ENCODE results near the gene DNMT3A.
A peak's percentile ranks its signal among the peaks of the same experiment; 100 is the strongest.

DNMT3A gene

DNA sequence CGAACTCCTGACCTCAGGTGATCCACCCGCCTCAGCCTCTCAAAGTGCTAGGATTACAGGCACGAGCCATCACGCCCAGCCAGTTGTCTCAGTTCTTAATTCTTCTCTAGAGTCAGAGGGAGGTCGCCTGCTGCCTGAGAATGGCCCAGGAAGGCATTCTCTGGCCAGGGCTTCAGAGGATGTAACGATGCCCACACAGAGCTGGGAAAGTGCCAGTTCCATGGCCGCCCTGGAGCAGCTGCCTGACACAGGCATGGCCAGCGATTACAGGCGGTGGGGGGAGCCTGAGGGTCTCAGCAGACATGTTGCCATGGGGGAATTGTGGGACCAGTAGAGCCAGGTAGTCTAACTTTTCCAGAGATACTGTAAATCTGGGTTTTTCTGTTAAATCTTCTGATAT is 25.6 kb upstream of the DNMT3A start:
- DNase-seq (ENCODE audit: low read depth): no peak
- no peak for TF ChIP-seq CTCF (conservative IDR thresholded peaks at IDR 0.05; ENCODE audit: control insufficient read depth, insufficient read depth, low read depth, low read length)
- H3K4me3 ChIP-seq (ENCODE audit: control insufficient read depth, low read depth, low read length): no peak overlapping the region

DNA sequence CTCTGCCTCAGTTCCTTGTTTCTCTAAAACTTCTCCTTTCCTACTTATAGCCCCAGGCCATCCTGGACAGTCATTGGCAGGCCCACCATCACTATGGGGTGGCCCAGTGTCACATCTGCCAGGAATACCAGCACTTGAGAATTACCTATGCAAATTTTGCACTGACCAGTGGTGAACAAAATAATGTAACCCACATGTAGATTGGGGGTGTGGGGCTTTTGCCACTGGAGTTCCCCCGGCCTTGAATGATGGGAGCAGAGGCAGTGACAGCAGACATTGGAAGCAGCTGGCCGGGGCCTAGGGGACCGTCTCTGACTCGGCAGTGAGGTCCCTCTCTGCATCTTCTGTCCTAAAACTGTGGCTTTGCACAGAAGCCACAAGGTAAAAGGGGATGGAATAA is 24.9 kb upstream of the DNMT3A start:
- H3K4me3 ChIP-seq (ENCODE audit: control insufficient read depth, low read depth, low read length): no peak overlapping the region
- DNase-seq (ENCODE audit: low read depth): no peak
- TF ChIP-seq CTCF (conservative IDR thresholded peaks at IDR 0.05; ENCODE audit: control insufficient read depth, insufficient read depth, low read depth, low read length): no peak

DNA sequence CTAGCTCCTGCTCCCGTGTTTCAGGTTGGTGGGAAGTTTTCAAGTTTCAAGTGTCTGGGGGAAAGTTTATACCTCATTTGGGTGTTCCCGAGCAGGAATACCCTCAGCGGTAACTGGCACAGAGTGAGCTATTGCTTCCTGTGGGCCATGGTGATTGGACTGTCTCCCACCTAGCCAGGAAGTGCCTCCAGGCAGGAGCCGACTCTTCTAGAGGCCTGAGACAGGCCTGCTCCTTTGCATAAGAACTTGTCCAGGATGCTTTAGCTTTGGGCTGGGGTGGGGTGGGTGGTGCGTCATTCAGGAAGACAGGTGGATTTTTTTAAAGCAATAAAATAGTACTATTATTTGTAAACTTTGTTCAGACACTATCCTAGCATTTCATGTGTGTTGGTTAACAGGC is 23.5 kb upstream of the DNMT3A start:
- DNase-seq (ENCODE audit: low read depth): no peak
- TF ChIP-seq CTCF (conservative IDR thresholded peaks at IDR 0.05; ENCODE audit: control insufficient read depth, insufficient read depth, low read depth, low read length): no peak
- no peak overlapping the region for H3K4me3 ChIP-seq (ENCODE audit: control insufficient read depth, low read depth, low read length)

DNA sequence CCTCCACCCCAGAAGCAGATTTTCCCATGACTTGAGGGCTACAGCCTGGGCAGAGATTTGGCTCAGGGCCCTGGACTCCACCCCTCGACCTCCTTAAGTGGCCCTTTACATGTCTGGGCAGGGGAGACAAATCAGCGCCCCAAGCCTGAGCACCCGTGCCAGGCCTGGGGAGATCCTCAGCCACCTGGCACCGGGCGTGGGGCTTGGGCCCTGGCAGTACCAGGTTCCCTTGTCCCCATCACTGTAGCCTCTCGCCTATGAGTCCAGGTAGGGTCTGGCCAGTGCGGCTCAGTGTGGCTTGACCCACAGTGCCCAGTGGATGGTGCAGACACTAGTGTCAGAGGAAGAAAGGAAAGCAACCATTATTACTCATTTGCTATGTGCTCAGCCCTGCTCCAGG is 22.0 kb upstream of the DNMT3A start:
- DNase-seq (ENCODE audit: low read depth): no peak
- H3K4me3 ChIP-seq (ENCODE audit: control insufficient read depth, low read depth, low read length): no peak overlapping the region
- no peak for TF ChIP-seq CTCF (conservative IDR thresholded peaks at IDR 0.05; ENCODE audit: control insufficient read depth, insufficient read depth, low read depth, low read length)

DNA sequence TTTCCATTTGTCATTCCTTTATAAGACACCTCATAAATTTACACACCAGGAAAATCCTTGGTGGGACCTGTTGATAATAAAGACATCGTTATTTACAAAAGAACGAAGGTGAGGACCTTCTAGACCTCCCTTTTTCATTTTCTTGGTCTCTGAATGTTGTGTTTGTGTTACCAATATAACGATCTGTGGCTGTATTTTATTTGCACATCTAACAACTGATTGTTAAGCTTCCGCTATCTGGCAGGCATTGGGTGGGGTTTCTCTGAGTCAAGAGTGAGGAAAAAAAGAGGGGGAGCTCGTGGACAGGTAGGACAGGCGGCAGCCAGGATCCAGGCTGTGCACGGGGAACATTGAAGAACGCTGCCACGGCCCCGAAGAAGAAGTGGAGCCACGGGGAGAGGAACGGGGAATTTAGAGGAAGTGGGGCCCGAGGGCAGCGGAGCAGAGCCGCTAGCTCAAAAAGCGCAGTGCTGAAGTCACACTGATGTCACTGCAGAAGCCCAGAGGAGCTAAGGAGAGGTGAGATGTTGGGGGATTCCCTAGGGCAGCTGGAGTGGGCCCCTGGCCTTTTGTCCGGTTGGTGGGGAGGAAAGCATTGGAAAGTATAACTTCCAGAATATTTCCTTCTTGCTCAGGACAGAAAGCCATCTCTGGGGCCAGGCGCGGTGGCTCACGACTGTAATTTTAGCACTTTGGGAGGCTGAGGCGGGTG is 20.9 kb upstream of the DNMT3A start:
- peak overlapping the region; percentile 33 for H3K4me3 ChIP-seq (ENCODE audit: control insufficient read depth, low read depth, low read length)
- no peak for TF ChIP-seq CTCF (conservative IDR thresholded peaks at IDR 0.05; ENCODE audit: control insufficient read depth, insufficient read depth, low read depth, low read length)
- DNase-seq (ENCODE audit: low read depth): no peak

DNA sequence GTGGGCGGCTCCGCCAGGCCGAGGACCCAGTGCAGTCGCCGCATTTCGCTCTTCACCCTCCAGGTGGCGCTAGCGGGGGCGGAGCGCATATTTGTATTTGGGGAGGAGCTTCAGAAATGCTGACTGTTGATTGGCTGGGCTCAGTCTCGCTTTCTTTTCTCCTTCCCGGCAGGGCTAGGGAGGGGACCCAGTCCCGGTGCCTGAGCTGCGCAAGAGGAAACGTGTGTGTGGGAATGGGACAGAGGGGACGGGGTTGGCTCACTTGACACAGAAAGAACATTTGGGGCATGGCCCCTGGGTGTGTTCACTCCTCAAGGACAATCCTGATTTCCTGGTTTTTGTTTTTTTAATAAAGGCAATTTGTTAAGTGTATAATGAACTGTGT is 20.3 kb upstream of the DNMT3A start:
- peak; percentile 92 for TF ChIP-seq CTCF (conservative IDR thresholded peaks at IDR 0.05; ENCODE audit: control insufficient read depth, insufficient read depth, low read depth, low read length)
- DNase-seq (ENCODE audit: low read depth): peak; percentile 89
- H3K4me3 ChIP-seq (ENCODE audit: control insufficient read depth, low read depth, low read length): peak overlapping the region; percentile 33

Measured in fibroblast of mammary gland (primary cell).